ENCODE data around the gene HECW1.
A peak's percentile ranks its signal among the peaks of the same experiment; 100 is the strongest.

HECW1 gene

GRCh38 chr7:43234073-43234472 lies 121.6 kb downstream of the HECW1 start:
- in situ Hi-C loops (cut with HindIII; ENCODE audit: low pct_ligation_motif_present, low pct_unique_long_range_greater_than_20kb, low sequenced_read_pairs) = no loop called here
- no peak for DNase-seq

- in situ Hi-C loops (cut with HindIII; ENCODE audit: low pct_ligation_motif_present, low pct_unique_long_range_greater_than_20kb, low sequenced_read_pairs) = no loop called here
- no peak for DNase-seq
Observed at GRCh38 chr7:43234968-43235367, 122.5 kb downstream of the HECW1 start.

DNA sequence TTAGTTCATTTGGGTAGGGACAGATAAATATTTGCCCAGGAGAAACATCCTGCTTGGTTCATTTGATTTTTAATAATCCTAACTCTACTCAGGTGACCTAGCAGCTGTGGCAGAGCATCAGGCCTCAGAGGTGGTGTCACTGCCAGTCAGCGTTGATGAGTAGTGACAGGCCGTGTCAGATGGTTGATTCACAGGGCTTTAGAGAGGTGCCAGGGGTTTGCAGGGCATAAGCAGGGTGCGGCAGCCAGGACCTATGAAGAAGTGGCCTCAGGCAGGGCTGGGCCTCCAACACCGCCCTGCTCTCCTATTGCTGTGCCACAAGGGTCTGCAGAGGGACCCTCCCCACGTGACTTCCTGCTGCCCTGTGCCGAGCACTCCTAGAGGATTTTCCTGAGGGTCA lies 128.1 kb downstream of the HECW1 start:
- DNase-seq = no peak
- in situ Hi-C loops (cut with HindIII; ENCODE audit: low pct_ligation_motif_present, low pct_unique_long_range_greater_than_20kb, low sequenced_read_pairs) = no loop called here

- no peak for DNase-seq
- in situ Hi-C loops (cut with HindIII; ENCODE audit: low pct_ligation_motif_present, low pct_unique_long_range_greater_than_20kb, low sequenced_read_pairs) = no loop called here
Observed at GRCh38 chr7:43242628-43243255, 130.3 kb downstream of the HECW1 start.

DNA sequence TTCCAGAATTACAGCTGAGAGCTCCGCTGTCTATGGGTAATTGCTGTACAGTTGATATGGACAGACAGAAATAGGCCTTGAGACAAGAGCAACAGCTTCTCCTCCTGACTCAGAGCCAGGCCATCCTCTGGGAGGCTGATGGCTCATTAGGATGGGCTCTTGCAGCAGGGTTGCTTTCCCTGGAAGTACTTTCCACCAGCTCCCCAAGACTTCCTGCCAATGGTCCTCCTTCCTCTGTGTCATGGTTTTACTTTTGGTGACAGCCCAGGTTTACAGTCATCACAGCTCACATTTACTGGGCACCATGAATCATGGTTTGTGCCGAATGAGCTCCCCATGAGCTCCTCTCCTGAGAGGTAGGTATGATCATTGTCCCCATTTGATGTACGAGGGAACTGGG lies 131.8 kb downstream of the HECW1 start:
- in situ Hi-C loops (cut with HindIII; ENCODE audit: low pct_ligation_motif_present, low pct_unique_long_range_greater_than_20kb, low sequenced_read_pairs) = no loop called here
- no peak for DNase-seq

DNA sequence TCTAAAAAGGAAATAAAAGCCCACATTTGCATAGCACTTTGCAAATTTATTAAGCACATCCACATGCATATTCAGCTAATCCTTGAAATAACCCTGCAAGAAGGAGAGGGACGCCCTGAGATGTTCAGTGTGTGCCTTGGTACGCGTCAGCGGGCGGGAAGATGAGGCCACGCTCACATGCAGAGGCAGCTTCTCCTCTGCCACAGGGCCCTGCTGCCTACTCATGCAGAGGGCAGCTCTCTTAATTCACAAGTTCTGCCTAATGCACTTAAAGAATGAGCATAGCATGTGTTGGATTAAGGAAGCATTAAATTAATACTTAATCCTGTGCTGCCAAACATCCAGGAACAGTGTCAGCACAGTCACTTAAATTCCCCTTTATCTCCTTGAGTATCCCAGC lies 132.3 kb downstream of the HECW1 start:
- in situ Hi-C loops (cut with HindIII; ENCODE audit: low pct_ligation_motif_present, low pct_unique_long_range_greater_than_20kb, low sequenced_read_pairs) = no loop called here
- no peak for DNase-seq

GRCh38 chr7:43247757-43248156 lies 135.3 kb downstream of the HECW1 start:
- in situ Hi-C loops (cut with HindIII; ENCODE audit: low pct_ligation_motif_present, low pct_unique_long_range_greater_than_20kb, low sequenced_read_pairs) = no loop called here
- DNase-seq = no peak

DNA sequence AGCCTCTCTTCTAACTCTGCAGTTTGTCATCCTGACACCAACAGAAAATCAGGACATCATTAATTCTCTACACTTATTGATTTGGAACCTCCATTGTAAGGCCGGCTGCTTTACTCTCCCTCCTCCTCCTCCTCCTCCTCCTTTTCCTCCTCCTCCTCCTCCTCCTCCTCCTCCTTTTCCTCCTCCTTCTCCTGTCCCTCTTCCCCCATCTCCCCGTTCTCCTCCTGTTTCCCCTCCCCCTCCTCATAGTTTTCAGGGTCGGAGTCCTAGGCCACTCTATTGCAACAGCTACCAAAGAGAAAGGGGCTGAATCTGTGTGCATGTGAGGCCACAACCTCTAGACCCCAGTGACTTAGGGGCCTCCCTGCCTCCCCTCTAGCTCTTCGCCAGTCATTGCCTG lies 136.1 kb downstream of the HECW1 start:
- no peak for DNase-seq
- in situ Hi-C loops (cut with HindIII; ENCODE audit: low pct_ligation_motif_present, low pct_unique_long_range_greater_than_20kb, low sequenced_read_pairs) = no loop called here

GRCh38 chr7:43248961-43249822 lies 136.7 kb downstream of the HECW1 start:
- DNase-seq = no peak
- in situ Hi-C loops (cut with HindIII; ENCODE audit: low pct_ligation_motif_present, low pct_unique_long_range_greater_than_20kb, low sequenced_read_pairs) = no loop called here

- DNase-seq = no peak
- in situ Hi-C loops (cut with HindIII; ENCODE audit: low pct_ligation_motif_present, low pct_unique_long_range_greater_than_20kb, low sequenced_read_pairs) = no loop called here
Observed at GRCh38 chr7:43249823-43250145, 137.3 kb downstream of the HECW1 start.

- DNase-seq = peak; percentile 88
- in situ Hi-C loops (cut with HindIII; ENCODE audit: low pct_ligation_motif_present, low pct_unique_long_range_greater_than_20kb, low sequenced_read_pairs) = no loop called here
Observed at GRCh38 chr7:43260980-43261878, 148.8 kb downstream of the HECW1 start.

- no peak for DNase-seq
- in situ Hi-C loops (cut with HindIII; ENCODE audit: low pct_ligation_motif_present, low pct_unique_long_range_greater_than_20kb, low sequenced_read_pairs) = no loop called here
Observed at GRCh38 chr7:43265139-43265538, 152.7 kb downstream of the HECW1 start.

DNA sequence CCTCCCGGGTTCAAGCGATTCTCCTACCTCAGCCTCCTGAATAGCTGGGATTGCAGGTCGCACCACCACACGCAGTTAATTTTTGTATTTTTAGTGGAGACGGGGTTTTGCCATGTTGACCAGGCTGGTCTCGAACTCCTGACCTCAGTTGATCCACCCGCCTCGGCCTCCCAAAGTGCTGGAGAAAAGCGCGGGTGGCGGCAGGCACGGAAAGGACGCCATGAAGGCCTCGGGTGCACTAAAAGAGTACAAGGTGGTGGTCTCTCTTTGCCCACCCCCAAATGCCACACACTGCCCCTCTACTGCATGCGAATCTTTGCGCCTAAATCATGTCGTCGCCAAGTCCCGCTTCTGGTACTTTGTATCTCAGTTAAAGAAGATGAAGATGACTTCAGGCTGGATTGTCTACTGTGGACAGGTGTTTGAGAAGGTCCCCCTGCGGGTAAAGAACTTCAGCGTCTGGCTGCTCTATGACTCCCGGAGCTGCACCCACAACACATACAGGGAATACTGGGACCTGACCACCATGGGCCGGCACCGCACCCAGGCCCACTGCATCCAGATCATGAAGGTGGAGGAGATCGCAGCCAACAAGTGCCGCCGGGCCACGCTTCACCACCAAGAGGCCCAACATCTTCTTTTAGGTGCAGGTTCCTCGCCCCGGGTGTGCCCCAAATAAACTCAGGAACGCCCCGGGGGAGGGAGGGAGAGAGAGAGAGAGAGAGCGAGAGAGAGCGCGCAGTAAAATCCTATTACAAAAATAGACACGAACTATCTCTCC lies 161.7 kb downstream of the HECW1 start:
- DNase-seq = no peak
- in situ Hi-C loops (cut with HindIII; ENCODE audit: low pct_ligation_motif_present, low pct_unique_long_range_greater_than_20kb, low sequenced_read_pairs) = no loop called here

- in situ Hi-C loops (cut with HindIII; ENCODE audit: low pct_ligation_motif_present, low pct_unique_long_range_greater_than_20kb, low sequenced_read_pairs) = no loop called here
- no peak for DNase-seq
Observed at GRCh38 chr7:43274752-43275151, 162.3 kb downstream of the HECW1 start.

GRCh38 chr7:43276547-43276946 lies 164.1 kb downstream of the HECW1 start:
- DNase-seq = no peak
- in situ Hi-C loops (cut with HindIII; ENCODE audit: low pct_ligation_motif_present, low pct_unique_long_range_greater_than_20kb, low sequenced_read_pairs) = no loop called here

GRCh38 chr7:43278088-43278644 lies 165.7 kb downstream of the HECW1 start:
- no peak for DNase-seq
- in situ Hi-C loops (cut with HindIII; ENCODE audit: low pct_ligation_motif_present, low pct_unique_long_range_greater_than_20kb, low sequenced_read_pairs) = no loop called here

DNA sequence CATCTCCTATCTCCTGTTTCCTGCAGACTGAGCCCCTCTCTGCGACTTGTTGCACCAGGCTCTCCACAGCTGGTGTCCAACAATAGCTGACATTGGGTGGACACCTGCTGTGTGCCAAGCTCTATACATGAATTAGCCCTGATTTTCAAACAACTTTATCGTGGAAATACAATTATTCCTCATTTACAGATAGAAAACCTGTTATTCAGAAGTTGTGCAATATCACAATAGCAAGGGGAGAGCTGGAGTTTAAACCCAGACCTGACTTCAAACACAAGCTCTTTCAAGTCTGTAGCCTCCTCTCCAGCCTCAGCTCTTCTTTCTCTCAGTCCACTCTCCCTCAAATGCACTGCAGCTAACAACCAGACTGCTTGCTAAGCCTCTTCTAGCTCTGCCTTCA lies 168.8 kb downstream of the HECW1 start:
- no peak for DNase-seq
- in situ Hi-C loops (cut with HindIII; ENCODE audit: low pct_ligation_motif_present, low pct_unique_long_range_greater_than_20kb, low sequenced_read_pairs) = no loop called here

- in situ Hi-C loops (cut with HindIII; ENCODE audit: low pct_ligation_motif_present, low pct_unique_long_range_greater_than_20kb, low sequenced_read_pairs) = no loop called here
- no peak for DNase-seq
Observed at GRCh38 chr7:43283706-43284105, 171.3 kb downstream of the HECW1 start.
